ENCODE measurements around the gene POLR2F.
A peak's percentile ranks its signal among the peaks of the same experiment; 100 is the strongest.

The POLR2F gene

GRCh38 chr22:37982938-37983859 lies 29.7 kb downstream of the POLR2F start:
- no peak for DNase-seq

GRCh38 chr22:37983860-37984791 lies 30.6 kb downstream of the POLR2F start, which contains the start of gene SOX10:
Gene SOX10, minus strand, starts transcription at chr22:37984555. Its CDS starts 771 bp downstream, at chr22:37983784.
- no peak for DNase-seq

- DNase-seq = no peak
These were observed 31.6 kb downstream of the POLR2F start for GRCh38 chr22:37985050-37985585.

GRCh38 chr22:37985751-37986281 lies 32.3 kb downstream of the POLR2F start:
- DNase-seq = no peak

GRCh38 chr22:37986371-37986770 lies 32.9 kb downstream of the POLR2F start:
- DNase-seq = no peak

- no peak for DNase-seq
These were observed 35.9 kb downstream of the POLR2F start for GRCh38 chr22:37989146-37990045.

- no peak for DNase-seq
These were observed 36.8 kb downstream of the POLR2F start for GRCh38 chr22:37990301-37990700.

- no peak for DNase-seq
These were observed 37.4 kb downstream of the POLR2F start for GRCh38 chr22:37990862-37991261.

- no peak for DNase-seq
These were observed 38.4 kb downstream of the POLR2F start for GRCh38 chr22:37991731-37992442.

- no peak for DNase-seq
These were observed 40.5 kb downstream of the POLR2F start for GRCh38 chr22:37994049-37994448.

GRCh38 chr22:37994982-37995381 lies 41.5 kb downstream of the POLR2F start:
- DNase-seq = no peak

- DNase-seq = no peak
These were observed 42.0 kb downstream of the POLR2F start for GRCh38 chr22:37995460-37995859.

GRCh38 chr22:37996079-37996478 lies 42.6 kb downstream of the POLR2F start:
- no peak for DNase-seq

GRCh38 chr22:37996515-37997246 lies 43.2 kb downstream of the POLR2F start:
- DNase-seq = no peak

GRCh38 chr22:37998543-37998942 lies 45.0 kb downstream of the POLR2F start:
- no peak for DNase-seq

GRCh38 chr22:37999236-37999635 lies 45.7 kb downstream of the POLR2F start:
- DNase-seq = no peak

GRCh38 chr22:37999640-38000272 lies 46.3 kb downstream of the POLR2F start:
- peak; percentile 22 for DNase-seq

GRCh38 chr22:38005943-38006342 lies 52.4 kb downstream of the POLR2F start:
- DNase-seq = no peak

GRCh38 chr22:38006906-38007305 lies 53.4 kb downstream of the POLR2F start:
- DNase-seq = no peak

GRCh38 chr22:38007330-38007902 lies 53.9 kb downstream of the POLR2F start:
- DNase-seq = no peak

Data from activated CD4-positive, alpha-beta T cell treated with anti-CD3 and anti-CD28 coated beads, Interleukin-10, Interleukin-2, amounts not matched to agents 100 ng/mL and 50 ng/mL, durations not matched to agents 16 hours and 8 hours (primary cell).